Measurements from ENCODE around the gene RPL14. TPM values are rescaled to one million over a fixed set of nuclear protein-coding genes. Genes with fewer than 3 reads are reported as not detected.

Gene RPL14
- polyA plus RNA-seq, 1 of the 3 experiments (the other 2 are of a cell fraction), result 416 TPM

- H3K27me3 ChIP-seq (ENCODE audit: insufficient read depth), result no peaks in the 10 kb centered on the region
- CTCF ChIA-PET, result interaction anchor here (0.9 to 2.3 kb wide), 7 partner anchors 15 to 124 kb away, joined by 3 to 8 read pairs (median 5); partner anchors contain the start of gene ZNF620
- H4K20me1 ChIP-seq (ENCODE audit: insufficient read depth), result no peaks in the 10 kb centered on the region
- no peak overlapping the region for H3K9ac ChIP-seq
- POLR2A ChIA-PET, result interaction anchor here (1.1 to 2.6 kb wide), 2 partner anchors 54 to 70 kb away, joined by 3 to 12 read pairs; partner anchors contain the start of gene ZNF620
- TF ChIP-seq POLR2AphosphoS5 (IDR thresholded peaks at IDR 0.05; ENCODE audit: low read depth, low read length) (no peak), YY1 (IDR thresholded peaks at IDR 0.05; ENCODE audit: low read depth) (no peak), RFX5 (IDR thresholded peaks at IDR 0.05; ENCODE audit: low read length) (no peak)
- H3K79me2 ChIP-seq (ENCODE audit: insufficient read depth), result peaks cover 6% of the 10 kb centered on the region; the same call in 1 of the 2 replicates
- no peaks in the 10 kb centered on the region for H3K9me3 ChIP-seq
- H3K4me1 ChIP-seq (ENCODE audit: control insufficient read depth in 1 of 2, insufficient read depth in 2 of 2, low read depth in 1 of 2, low read length in 1 of 2), result peaks cover 0 to 10% of the 10 kb centered on the region in 2 experiments; a peak in 2 of 4 replicates
- WGBS (ENCODE audit: low lambda C conversion rate), result 53% methylated on average over 1 of the region's 1 CpG
- peaks cover 3 to 4% of the 10 kb centered on the region in 2 experiments for H3K36me3 ChIP-seq (replicated peaks in 1 of 2; ENCODE audit: control insufficient read depth in 1 of 2, insufficient read depth in 2 of 2, low read length in 1 of 2)
- peak overlapping the region; percentile 59 for H3K4me2 ChIP-seq
- peak overlapping the region in 1 of 2 experiments; percentile 94; a peak in 2 of 4 replicates for H3K27ac ChIP-seq (ENCODE audit: low read depth in 2 of 2, low read length in 1 of 2)
- no peaks in the 10 kb centered on the region for H3F3A ChIP-seq (replicated peaks; ENCODE audit: insufficient read depth)
- H2AFZ ChIP-seq (ENCODE audit: low read depth), result peak overlapping the region; percentile 93; the same call in 1 of the 2 replicates
- H3K9me2 ChIP-seq, result no peaks in the 10 kb centered on the region
- DNase-seq, result no peak
- peak overlapping the region; percentile 70 to 83 for H3K4me3 ChIP-seq (ENCODE audit: low read depth in 2 of 2, low read length in 1 of 2)
Measured at GRCh38 chr3:40452057-40452456, 5.1 kb upstream of the RPL14 start.

- Histone ChIP-seq H3K9me2 (no peaks in the 10 kb centered on the region), H4K20me1 (ENCODE audit: insufficient read depth) (no peaks in the 10 kb centered on the region), H3K4me2 (peak overlapping the region; percentile 59), H3K27ac (ENCODE audit: low read depth in 2 of 2, low read length in 1 of 2) (peak overlapping the region; percentile 68 to 94), H3K79me2 (ENCODE audit: insufficient read depth) (peaks cover 10% of the 10 kb centered on the region), H3K4me3 (ENCODE audit: low read depth in 2 of 2, low read length in 1 of 2) (peak overlapping the region; percentile 70 to 83), H2AFZ (ENCODE audit: low read depth) (peak overlapping the region; percentile 93), H3K36me3 (replicated peaks in 1 of 2; ENCODE audit: control insufficient read depth in 1 of 2, insufficient read depth in 2 of 2, low read length in 1 of 2) (peaks cover 3 to 4% of the 10 kb centered on the region in 2 experiments), H3F3A (replicated peaks; ENCODE audit: insufficient read depth) (no peaks in the 10 kb centered on the region), H3K9me3 (no peaks in the 10 kb centered on the region), H3K27me3 (ENCODE audit: insufficient read depth) (no peaks in the 10 kb centered on the region), H3K9ac (peak overlapping the region; percentile 74), H3K4me1 (ENCODE audit: control insufficient read depth in 1 of 2, insufficient read depth in 2 of 2, low read depth in 1 of 2, low read length in 1 of 2) (peaks cover 0 to 10% of the 10 kb centered on the region in 2 experiments; a peak in 2 of 4 replicates)
- DNase-seq, result no peak
- ChIA-PET CTCF (interaction anchor here (1.0 to 2.3 kb wide), 6 partner anchors 15 to 124 kb away, joined by 3 to 8 read pairs (median 6); partner anchors contain the start of gene ZNF620), POLR2A (interaction anchor here (0.7 to 2.6 kb wide), 4 partner anchors 12 to 69 kb away, joined by 3 to 12 read pairs (median 3); partner anchors contain the start of genes ZNF619 and ZNF620)
- WGBS (ENCODE audit: low lambda C conversion rate), result 3% methylated on average over 6 of the region's 7 CpGs
- TF ChIP-seq FOXJ3 (CRISPR knock-in tag; IDR thresholded peaks at IDR 0.05) (no peak), GATA2 (CRISPR knock-in tag; IDR thresholded peaks at IDR 0.05) (no peak)
Measured at GRCh38 chr3:40452562-40452875, 4.6 kb upstream of the RPL14 start.

DNA sequence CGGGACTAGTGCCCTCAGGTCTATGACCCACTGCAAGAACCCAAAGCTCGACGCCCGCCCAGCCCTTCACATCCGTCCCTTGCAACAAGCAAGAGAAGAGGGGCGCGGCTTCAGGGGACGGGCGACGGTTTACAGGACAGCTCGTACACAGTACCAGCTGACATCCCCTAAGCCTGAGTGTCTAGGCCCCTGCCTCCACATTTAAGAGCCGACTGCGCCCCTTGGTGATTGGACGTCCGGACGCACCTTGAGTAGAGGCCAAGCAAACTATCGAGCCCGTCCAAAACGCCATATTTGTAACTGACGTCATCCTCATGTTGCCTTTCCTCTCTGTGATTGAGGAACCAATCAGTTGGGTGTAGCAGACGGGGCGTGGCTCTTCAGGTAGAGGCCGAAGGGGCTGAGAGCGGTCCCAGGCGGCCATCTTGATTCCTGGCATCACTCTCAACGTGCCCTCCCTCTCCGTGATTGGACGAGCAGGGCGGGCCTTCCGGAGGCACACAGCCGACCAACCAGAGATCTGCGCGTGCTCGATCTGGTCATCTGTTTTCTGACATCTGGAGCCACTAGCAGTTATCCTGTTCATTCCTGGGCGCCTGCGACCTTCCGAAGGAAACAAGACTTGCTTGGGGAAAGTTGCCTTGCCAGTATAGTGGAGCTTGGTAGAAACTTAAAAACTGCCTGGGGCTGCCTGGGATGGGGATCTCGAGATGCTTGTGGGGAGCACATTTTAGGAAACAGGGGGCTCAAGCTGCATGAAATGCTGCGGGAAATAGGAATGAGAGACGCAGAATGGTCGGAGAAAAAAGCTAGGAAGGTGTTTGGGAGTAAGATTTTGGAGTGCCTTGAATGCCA is 4.0 kb upstream of the RPL14 start:
- Histone ChIP-seq H3K4me2 (peak overlapping the region; percentile 90), H3K27me3 (ENCODE audit: insufficient read depth) (no peaks in the 10 kb centered on the region), H3K4me1 (ENCODE audit: control insufficient read depth in 1 of 2, insufficient read depth in 2 of 2, low read depth in 1 of 2, low read length in 1 of 2) (peaks cover 0 to 10% of the 10 kb centered on the region in 2 experiments; a peak in 2 of 4 replicates), H3F3A (replicated peaks; ENCODE audit: insufficient read depth) (no peaks in the 10 kb centered on the region), H3K9me2 (no peaks in the 10 kb centered on the region), H3K79me2 (ENCODE audit: insufficient read depth) (peaks cover 16% of the 10 kb centered on the region), H3K9me3 (no peaks in the 10 kb centered on the region), H4K20me1 (ENCODE audit: insufficient read depth) (peaks cover 2% of the 10 kb centered on the region; the same call in 1 of the 2 replicates), H3K4me3 (ENCODE audit: low read depth in 2 of 2, low read length in 1 of 2) (peak overlapping the region; percentile 70 to 83), H3K36me3 (replicated peaks in 1 of 2; ENCODE audit: control insufficient read depth in 1 of 2, insufficient read depth in 2 of 2, low read length in 1 of 2) (peaks cover 4 to 5% of the 10 kb centered on the region in 2 experiments), H2AFZ (ENCODE audit: low read depth) (peak overlapping the region; percentile 93), H3K9ac (peak overlapping the region; percentile 74), H3K27ac (ENCODE audit: low read depth in 2 of 2, low read length in 1 of 2) (peak overlapping the region; percentile 68 to 94)
- POLR2A ChIA-PET, result interaction anchor here (0.6 to 2.6 kb wide), 5 partner anchors 12 to 260 kb away, joined by 3 to 12 read pairs (median 3); partner anchors contain the start of genes ZNF619 and ZNF620
- CTCF ChIA-PET, result interaction anchor here (0.7 to 2.3 kb wide), 10 partner anchors 16 to 144 kb away, joined by 3 to 8 read pairs (median 6); partner anchors contain the start of genes EIF1B and ZNF620
- WGBS (ENCODE audit: low lambda C conversion rate), result 1% methylated on average over 14 of the region's 41 CpGs
- DNase-seq, result peak; percentile 94
- peak; percentile 4; the same call in 1 of the 2 replicates for TF ChIP-seq USF1 (IDR thresholded peaks at IDR 0.05; ENCODE audit: borderline replicate concordance, low read depth)
- TF ChIP-seq ELF1 (IDR thresholded peaks at IDR 0.05), result 0 out of 2 replicates have a peak, but pooled peaks have one; percentile 40
- peak; percentile 83 for TF ChIP-seq GABPA (IDR thresholded peaks at IDR 0.05; ENCODE audit: low read depth)
- TF ChIP-seq RCOR1 (IDR thresholded peaks at IDR 0.05; ENCODE audit: low read length), result no peak
- peak; percentile 40; the same call in 1 of the 2 replicates for TF ChIP-seq TCF12 (IDR thresholded peaks at IDR 0.05)
- peak; percentile 79 for TF ChIP-seq MXI1 (IDR thresholded peaks at IDR 0.05; ENCODE audit: low read depth, low read length)
- TF ChIP-seq, protein P1, sequence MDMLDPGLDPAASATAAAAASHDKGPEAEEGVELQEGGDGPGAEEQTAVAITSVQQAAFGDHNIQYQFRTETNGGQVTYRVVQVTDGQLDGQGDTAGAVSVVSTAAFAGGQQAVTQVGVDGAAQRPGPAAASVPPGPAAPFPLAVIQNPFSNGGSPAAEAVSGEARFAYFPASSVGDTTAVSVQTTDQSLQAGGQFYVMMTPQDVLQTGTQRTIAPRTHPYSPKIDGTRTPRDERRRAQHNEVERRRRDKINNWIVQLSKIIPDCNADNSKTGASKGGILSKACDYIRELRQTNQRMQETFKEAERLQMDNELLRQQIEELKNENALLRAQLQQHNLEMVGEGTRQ (IDR thresholded peaks at IDR 0.05; ENCODE audit: borderline replicate concordance, low read depth, low read length), result no peak
- no peak for TF ChIP-seq TEAD4 (IDR thresholded peaks at IDR 0.05; ENCODE audit: borderline replicate concordance, insufficient read depth)
- peak; percentile 30 for TF ChIP-seq SIN3A (IDR thresholded peaks at IDR 0.05; ENCODE audit: borderline replicate concordance, low read depth, low read length)
- TF ChIP-seq EP300 (IDR thresholded peaks at IDR 0.05; ENCODE audit: borderline replicate concordance in 1 of 2, low read depth in 1 of 2, low read length in 1 of 2), result no peak
- peak; percentile 98 for TF ChIP-seq YY1 (IDR thresholded peaks at IDR 0.05; ENCODE audit: low read depth)
- TF ChIP-seq EZH2phosphoT487 (IDR thresholded peaks at IDR 0.05; ENCODE audit: borderline replicate concordance, low read depth), result no peak
- TF ChIP-seq FOXM1 (IDR thresholded peaks at IDR 0.05; ENCODE audit: low read depth), result no peak
